Stimulated activated CD8-positive, alpha-beta memory T cell treated with anti-CD3 and anti-CD28 coated beads, Interleukin-2, amount 100 ng/mL, for 1 hour (primary cell): ENCODE data around the gene MTUS2.

Source experiments
- DNase-seq, 2 donors: peaks; one replicate each; pipeline ENCODE4 v3.0.0-alpha.2; 2020; ENCODE audit warnings: low read depth in 2 of 2

Gene MTUS2

GRCh38 chr13:29106651-29107050 is 286.5 kb downstream of the MTUS2 start:
- no peak for DNase-seq

DNA sequence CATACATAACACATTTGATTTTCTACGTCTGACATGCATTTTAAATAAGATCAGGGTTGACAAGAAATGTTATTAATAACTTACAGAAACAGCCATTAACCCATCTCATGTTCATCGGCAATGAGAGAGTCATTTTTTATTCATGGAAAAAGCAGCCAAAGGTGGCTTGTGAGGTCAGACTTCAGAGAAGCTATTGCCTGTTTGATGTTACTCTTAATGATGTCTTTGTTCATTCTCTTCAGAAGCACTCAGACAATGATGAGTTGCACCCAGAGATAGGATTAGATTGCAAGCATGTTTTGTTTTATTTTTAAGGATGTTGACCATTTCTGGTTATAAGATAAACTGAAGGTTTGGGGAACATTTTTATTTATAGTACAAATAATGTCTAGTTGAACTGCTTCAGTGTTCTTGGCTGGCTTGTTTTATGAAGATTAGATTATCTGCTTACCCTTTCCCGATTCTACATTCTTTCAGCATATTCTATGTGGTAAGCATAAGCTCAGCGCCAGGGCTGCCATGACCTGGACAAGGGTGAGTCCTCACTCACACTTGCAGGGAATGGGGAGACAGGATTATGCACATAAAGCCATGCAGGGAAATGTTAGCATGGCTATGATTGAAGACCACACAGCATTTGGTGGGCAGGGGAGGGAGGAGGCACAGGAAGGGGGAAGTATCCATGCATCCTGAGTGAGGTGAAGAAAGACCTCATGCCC is 288.1 kb downstream of the MTUS2 start:
- no peak for DNase-seq

DNA sequence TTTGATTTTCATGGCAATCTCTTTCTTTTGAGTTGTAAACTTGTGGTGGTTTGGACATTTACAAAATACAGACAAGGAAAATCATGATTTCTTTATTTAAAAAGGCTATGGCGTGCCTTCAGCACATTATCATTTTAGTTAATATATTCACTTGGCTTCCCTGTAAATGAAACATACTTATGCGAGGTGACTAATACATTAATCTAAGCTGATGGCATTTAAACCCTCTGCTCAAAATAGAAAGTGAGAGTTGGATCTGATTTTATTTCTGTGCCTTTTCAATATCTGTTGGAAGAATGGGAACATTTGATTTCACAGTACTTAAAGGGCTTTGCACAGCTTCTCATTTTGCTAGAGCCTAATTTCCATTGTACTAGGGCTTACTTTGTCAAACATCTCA is 289.8 kb downstream of the MTUS2 start:
- DNase-seq: no peak

DNA sequence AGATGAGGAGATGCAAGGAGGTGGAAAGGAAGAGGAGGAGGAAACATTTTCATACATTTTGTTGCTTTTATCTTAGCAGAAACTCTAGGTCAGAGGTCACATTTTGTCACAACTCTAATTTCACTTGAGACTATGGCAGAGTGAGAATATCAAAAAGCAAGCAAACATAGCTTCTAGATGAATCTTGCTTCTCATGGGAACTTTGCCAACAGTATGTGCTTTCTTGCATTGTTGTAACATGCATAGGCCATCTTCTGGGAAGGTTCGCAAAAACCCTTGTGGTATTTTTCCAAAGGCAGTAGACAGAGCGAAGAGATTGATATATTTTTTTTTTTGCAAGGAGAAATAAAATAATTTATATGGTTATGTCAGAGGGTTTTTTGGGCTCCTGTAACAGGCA is 291.3 kb downstream of the MTUS2 start:
- DNase-seq: no peak

- no peak for DNase-seq
These were observed 295.7 kb downstream of the MTUS2 start for GRCh38 chr13:29115842-29116241.

GRCh38 chr13:29117663-29118062 is 297.5 kb downstream of the MTUS2 start:
- no peak for DNase-seq

DNA sequence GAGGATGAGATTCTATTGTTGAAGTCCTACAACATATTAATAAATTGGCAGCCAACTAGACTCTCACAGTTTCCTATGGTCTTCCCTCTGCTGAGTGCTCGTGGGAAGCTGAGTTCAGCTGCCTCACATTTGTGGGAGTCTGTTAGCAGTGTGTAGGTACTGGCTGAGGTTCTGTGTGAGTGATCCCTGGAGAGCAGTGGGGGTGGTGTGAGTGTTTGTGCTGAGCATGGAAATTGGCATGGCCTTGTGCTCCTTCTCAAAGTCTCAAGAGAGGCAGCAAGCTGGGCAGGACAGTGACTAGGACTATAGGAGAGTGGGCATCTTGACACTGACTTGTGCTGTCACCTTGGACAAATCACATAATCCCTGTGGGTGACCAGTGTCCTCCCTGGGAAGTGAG is 298.3 kb downstream of the MTUS2 start:
- no peak for DNase-seq

- DNase-seq: no peak
These were observed 305.2 kb downstream of the MTUS2 start for GRCh38 chr13:29125191-29125933.

DNA sequence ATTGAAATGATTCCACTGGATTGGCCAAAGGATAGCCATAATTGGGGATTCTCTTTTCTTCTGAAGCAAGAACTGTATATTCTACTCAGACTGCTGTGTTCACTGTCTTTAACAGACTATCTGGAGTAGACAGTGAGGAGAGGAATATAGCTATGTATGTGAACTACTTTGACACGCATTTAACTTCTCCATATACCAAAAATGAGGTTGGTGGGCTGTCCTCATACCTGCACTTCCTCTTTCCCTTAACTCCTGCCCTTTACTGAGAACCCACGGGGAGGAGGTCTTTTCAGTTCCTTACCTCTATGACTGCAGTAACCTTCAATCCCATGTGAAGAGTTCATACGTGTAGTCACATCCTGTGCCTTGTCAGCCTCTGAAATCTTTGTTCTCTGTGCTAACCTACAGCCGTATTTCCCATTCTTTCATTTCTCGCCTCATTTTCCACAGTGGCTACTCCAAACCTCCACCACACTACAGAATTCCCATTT is 305.8 kb downstream of the MTUS2 start:
- no peak for DNase-seq

DNA sequence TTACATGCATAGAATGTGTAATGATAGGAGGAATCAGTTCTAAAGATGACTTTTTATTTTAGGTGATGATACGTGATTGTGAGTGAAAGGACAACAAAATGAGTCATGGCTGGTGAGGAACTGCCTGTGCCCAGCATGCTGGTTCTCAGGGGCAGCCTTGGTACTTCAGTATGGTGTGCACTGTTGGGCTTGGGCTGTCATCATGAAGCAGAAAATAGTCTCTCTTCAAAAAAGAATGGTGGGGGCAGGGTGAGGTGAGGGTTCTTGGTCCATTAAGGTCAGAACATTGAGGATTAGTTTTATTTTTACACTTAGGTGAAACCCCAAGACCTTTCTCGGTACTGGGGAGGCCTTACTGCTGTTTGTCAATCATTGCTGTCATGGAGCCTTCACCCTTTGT is 309.5 kb downstream of the MTUS2 start:
- no peak for DNase-seq

DNA sequence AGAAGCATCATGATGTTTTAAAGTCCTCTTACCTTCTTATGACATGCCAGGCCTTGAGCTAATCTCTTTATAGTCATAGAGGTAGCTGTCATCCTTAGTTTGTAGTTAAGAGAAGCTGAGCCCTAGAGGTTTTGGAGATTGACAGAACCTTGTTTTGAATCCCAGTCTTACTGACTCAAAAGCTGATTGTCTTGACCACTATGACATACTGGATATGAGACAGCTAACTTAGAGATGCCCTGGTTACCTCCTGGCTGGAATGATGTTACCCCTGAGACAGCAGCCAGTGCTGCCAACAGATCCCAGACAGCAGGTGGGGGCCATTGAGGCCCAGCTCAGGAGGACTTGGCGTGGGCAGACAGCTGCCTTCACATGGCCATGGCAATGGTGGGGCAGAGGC is 311.0 kb downstream of the MTUS2 start:
- DNase-seq: no peak

DNA sequence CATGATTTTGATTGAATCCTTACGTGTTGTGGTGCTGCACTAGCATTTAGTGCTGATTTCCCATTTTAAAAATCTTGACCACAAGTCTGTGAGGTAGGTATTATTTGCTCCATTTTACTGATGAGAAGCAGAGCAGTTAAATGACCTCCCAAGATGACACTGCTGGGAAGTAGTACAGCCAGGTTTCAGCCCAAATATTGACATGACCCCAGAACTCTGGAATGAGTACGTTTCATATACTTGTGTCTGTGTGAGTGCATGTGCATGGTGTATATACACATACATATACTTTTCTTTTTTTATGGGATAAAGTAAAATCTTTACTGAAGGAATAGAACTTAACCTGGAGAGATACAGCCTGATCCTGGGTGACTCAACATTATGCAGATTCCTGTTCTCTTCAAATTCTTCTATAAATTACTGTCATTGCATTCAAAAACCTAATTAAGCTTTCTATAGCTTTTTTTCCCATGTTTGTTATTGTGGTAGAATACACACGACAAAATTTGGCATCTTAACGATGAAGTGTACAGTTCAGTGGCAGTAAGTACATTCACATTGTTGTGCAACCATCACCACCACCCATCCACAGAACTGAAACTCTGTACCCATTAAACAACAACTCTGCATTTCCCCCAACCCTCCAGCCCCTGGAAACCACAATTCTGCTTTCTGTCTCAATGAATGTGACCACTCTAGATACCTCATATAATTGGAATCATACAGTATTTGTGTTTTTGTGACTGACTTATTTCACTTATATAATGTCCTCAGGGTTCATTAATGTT is 311.9 kb downstream of the MTUS2 start:
- DNase-seq: no peak

GRCh38 chr13:29136341-29136740 is 316.2 kb downstream of the MTUS2 start:
- DNase-seq: no peak

- no peak for DNase-seq
These were observed 316.9 kb downstream of the MTUS2 start for GRCh38 chr13:29137016-29137415.

DNA sequence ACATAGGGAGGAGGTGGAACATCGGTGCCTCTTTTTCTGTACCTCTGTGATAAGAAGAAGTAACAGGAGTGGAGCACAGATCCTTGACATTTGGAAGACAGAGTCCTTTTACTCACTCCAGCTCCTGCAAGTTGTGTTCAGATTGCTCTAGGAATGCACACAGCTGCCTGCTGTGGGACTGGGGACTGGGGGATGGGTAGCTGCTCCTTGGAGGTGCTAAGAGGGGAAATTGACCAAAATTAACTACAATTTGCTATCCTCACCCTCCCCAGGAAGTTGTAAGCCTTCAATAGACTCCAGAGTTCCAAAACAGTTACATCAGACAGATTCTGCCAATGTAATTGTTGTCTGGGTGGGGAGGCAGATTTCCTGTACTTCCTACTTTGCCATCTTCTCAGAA is 317.9 kb downstream of the MTUS2 start:
- DNase-seq: no peak

DNA sequence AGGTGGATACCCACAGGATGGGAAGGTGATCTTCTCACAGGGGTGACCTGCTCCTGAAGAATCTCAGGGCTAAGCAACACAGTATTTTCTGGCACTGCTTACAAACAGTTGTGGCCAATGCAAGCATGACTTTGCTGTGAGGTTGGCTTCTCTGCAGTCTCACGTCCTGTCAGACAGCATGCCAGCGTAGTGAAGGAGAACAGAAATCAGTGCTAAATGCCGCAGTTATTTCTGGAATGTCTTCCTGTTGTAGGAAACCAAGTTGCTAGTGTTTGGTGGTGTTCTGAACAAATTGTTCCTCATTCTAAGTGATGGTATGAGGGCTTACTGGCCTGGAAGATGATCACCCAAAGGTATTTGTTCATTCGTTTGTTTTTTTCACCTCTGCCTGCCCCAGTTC is 320.1 kb downstream of the MTUS2 start:
- DNase-seq: no peak

GRCh38 chr13:29143847-29144246 is 323.7 kb downstream of the MTUS2 start:
- no peak for DNase-seq

GRCh38 chr13:29154390-29154789 is 334.3 kb downstream of the MTUS2 start:
- no peak for DNase-seq

GRCh38 chr13:29156136-29156535 is 336.0 kb downstream of the MTUS2 start:
- DNase-seq: no peak

GRCh38 chr13:29159871-29160270 is 339.7 kb downstream of the MTUS2 start:
- no peak for DNase-seq

- no peak for DNase-seq
These were observed 340.7 kb downstream of the MTUS2 start for GRCh38 chr13:29160862-29161261.

GRCh38 chr13:29161676-29162075 is 341.5 kb downstream of the MTUS2 start:
- no peak for DNase-seq
